GM23338 (cell line): ENCODE results near the gene GNB4. TPM values are rescaled to one million over a fixed set of nuclear protein-coding genes. Genes with fewer than 3 reads are reported as not detected.

Experiments used
- ATAC-seq: fragments of 200-7000 bp; cut with Tn5 transposase; 3 replicates; pipeline ENCODE4 v1.9.1; 2020
- DNase-seq: peaks from one replicate; pipeline ENCODE4 v3.0.0-alpha.2; 2015; ENCODE audit warnings: low spot score
- H2AFZ ChIP-seq: fragments of 200-600 bp; sonication (generic); 2 replicates; pipeline ENCODE4 v1.8.0; 2016; ENCODE audit warnings: antibody characterized with exemption, mild to moderate bottlenecking, moderate library complexity
- H3F3A ChIP-seq: fragments of 200-600 bp; sonication (generic); replicated peaks from 2 replicates; pipeline ENCODE4 v1.8.0; 2017; ENCODE audit warnings: antibody characterized with exemption, mixed run types, low read depth
- H3K27ac ChIP-seq: fragments of 200-600 bp; sonication (generic); 2 replicates; pipeline ENCODE4 v1.6.1; 2016; ENCODE audit warnings: low read depth
- H3K27me3 ChIP-seq: fragments of 200-600 bp; sonication (generic); 2 replicates; pipeline ENCODE4 v1.8.0; 2016; ENCODE audit warnings: mild to moderate bottlenecking, mixed run types, moderate library complexity; ENCODE audit not compliant: insufficient read depth
- H3K36me3 ChIP-seq: fragments of 200-600 bp; sonication (generic); 2 replicates; pipeline ENCODE4 v1.8.0; 2016; ENCODE audit warnings: mild to moderate bottlenecking; ENCODE audit not compliant: insufficient read depth
- H3K4me1 ChIP-seq: fragments of 200-600 bp; sonication (generic); 2 replicates; pipeline ENCODE4 v1.8.0; 2016; ENCODE audit warnings: mild to moderate bottlenecking, moderate library complexity; ENCODE audit not compliant: insufficient read depth
- H3K4me2 ChIP-seq: fragments of 200-600 bp; sonication (generic); 2 replicates; pipeline ENCODE4 v1.7.1; 2017; ENCODE audit warnings: mixed run types
- H3K4me3 ChIP-seq: fragments of 200-600 bp; sonication (generic); 2 replicates; pipeline ENCODE4 v1.6.1; 2016; ENCODE audit warnings: mixed run types
- H3K79me2 ChIP-seq: fragments of 200-600 bp; sonication (generic); replicated peaks from 2 replicates; pipeline ENCODE4 v1.8.0; 2017; ENCODE audit warnings: mild to moderate bottlenecking; ENCODE audit not compliant: insufficient read depth
- H3K9me2 ChIP-seq: fragments of 200-600 bp; sonication (generic); 2 replicates; pipeline ENCODE4 v1.8.0; 2017; ENCODE audit not compliant: insufficient read depth
- H4K20me1 ChIP-seq: fragments of 200-600 bp; sonication (generic); replicated peaks from 2 replicates; pipeline ENCODE4 v1.8.0; 2017; ENCODE audit warnings: mild to moderate bottlenecking; ENCODE audit not compliant: insufficient read depth
- H3K27ac Mint-ChIP-seq: 2 replicates; pipeline ENCODE4 v1.8.0; 2020; ENCODE audit warnings: inconsistent platforms, mild to moderate bottlenecking, moderate library complexity, mixed read lengths
- H3K27me3 Mint-ChIP-seq: 3 replicates; pipeline ENCODE4 v1.8.0; 2022; ENCODE audit warnings: low read depth, mild to moderate bottlenecking, moderate library complexity, mixed read lengths, inconsistent platforms; ENCODE audit not compliant: insufficient read depth, poor library complexity
- H3K36me3 Mint-ChIP-seq: 3 replicates; pipeline ENCODE4 v1.8.0; 2021; ENCODE audit warnings: low read depth, mild to moderate bottlenecking, inconsistent platforms, moderate library complexity, mixed read lengths
- H3K4me1 Mint-ChIP-seq: 3 replicates; pipeline ENCODE4 v1.8.0; 2020; ENCODE audit warnings: mild to moderate bottlenecking, inconsistent platforms, mixed read lengths
- H3K4me3 Mint-ChIP-seq: 3 replicates; pipeline ENCODE4 v1.8.0; 2021; ENCODE audit warnings: moderate library complexity, mild to moderate bottlenecking, inconsistent platforms, mixed read lengths
- H3K9me3 Mint-ChIP-seq: 3 replicates; pipeline ENCODE4 v1.8.0; 2020; ENCODE audit warnings: moderate library complexity, mild to moderate bottlenecking, inconsistent platforms, mixed read lengths
- CREB1 ChIP-seq: fragments of 250-450 bp; sonication (Bioruptor Pico); IDR thresholded peaks from 2 replicates; pipeline ENCODE4 v1.5.0; 2020; ENCODE audit warnings: low read depth, mild to moderate bottlenecking, moderate library complexity
- CTCF ChIP-seq, 2 experiments: fragments of 200-600 bp in 1 of 2; sonication (generic) in 1 of 2; conservative IDR thresholded peaks; 2 replicates each; pipeline versions ENCODE4 v1.5.1 to v1.6.1; 2016 to 2017; ENCODE audit warnings: antibody characterized with exemption in 2 of 2, low read depth in 2 of 2, mild to moderate bottlenecking in 2 of 2, moderate library complexity in 1 of 2
- EZH2phosphoT487 ChIP-seq: fragments of 200-600 bp; sonication (generic); IDR thresholded peaks from one replicate; pipeline ENCODE4 v1.8.1; 2018; ENCODE audit warnings: antibody characterized with exemption; ENCODE audit not compliant: unreplicated experiment
- JUNB ChIP-seq: IDR thresholded peaks from one replicate; pipeline ENCODE4 v1.6.1; 2016; ENCODE audit warnings: antibody characterized with exemption; ENCODE audit not compliant: unreplicated experiment
- NANOG ChIP-seq: IDR thresholded peaks from 2 replicates; pipeline ENCODE4 v1.6.1; 2016; ENCODE audit warnings: antibody characterized with exemption, borderline replicate concordance
- STAT1 ChIP-seq: IDR thresholded peaks from one replicate; pipeline ENCODE4 v1.6.1; 2016; ENCODE audit warnings: antibody characterized with exemption; ENCODE audit not compliant: unreplicated experiment
- ZNF114 ChIP-seq: fragments of 250-450 bp; sonication (Bioruptor Pico); IDR thresholded peaks from 2 replicates; pipeline ENCODE4 v1.5.0; 2020; ENCODE audit warnings: mild to moderate bottlenecking, moderate library complexity
- ZNF331 ChIP-seq: fragments of 250-450 bp; sonication (Bioruptor Pico); IDR thresholded peaks from 2 replicates; pipeline ENCODE4 v1.5.0; 2020; ENCODE audit warnings: low read depth, mild to moderate bottlenecking, moderate library complexity
- ZNF462 ChIP-seq: fragments of 250-450 bp; sonication (Bioruptor Pico); IDR thresholded peaks from 2 replicates; pipeline ENCODE4 v1.5.0; 2020; ENCODE audit warnings: mild to moderate bottlenecking, moderate library complexity
- polyA plus RNA-seq: library from polyadenylated mRNA; unstranded; fragments of >200 nt; fragmentation: Nextera tagmentation; extraction: Ambion mirVana; gene quantifications from 2 replicates; pipeline ENCODE4 v1.2.1, GENCODE V29; 2016
- total RNA-seq: library from RNA; depleted of rRNA; stranded (reverse); fragments of >200 nt; shearing (Covaris generic); gene quantifications from 2 replicates; pipeline ENCODE4 v1.2.3, GENCODE V29; 2014

Gene GNB4
- total and polyA plus RNA-seq, 2 experiments from 2014 or later, result 11.3 to 28.4 TPM

- TF ChIP-seq ZNF462, result no peak
Observed at GRCh38 chr3:179438841-179439240, 12.4 kb downstream of the GNB4 start (continued).

DNA sequence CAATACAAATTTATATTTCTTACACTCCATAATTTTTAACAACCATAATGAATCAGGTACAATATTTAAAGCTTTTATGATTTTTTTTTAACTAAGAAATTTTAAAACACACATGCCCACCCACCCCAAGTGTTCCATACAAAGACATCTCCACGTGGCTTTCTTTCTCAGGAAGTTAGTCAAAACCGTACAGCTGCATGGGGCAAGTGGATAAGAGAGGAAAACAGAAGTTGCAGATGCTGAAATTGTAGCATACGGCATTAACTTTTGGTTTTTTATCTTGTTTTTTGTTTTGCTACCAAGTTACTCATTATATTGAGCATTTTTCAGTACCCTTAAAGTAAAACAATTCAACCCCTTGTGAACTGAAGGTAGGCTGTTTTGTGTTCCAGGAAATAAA, 14.8 kb downstream of the GNB4 start:
- Mint-ChIP-seq H3K27ac (no peak overlapping the region), H3K4me1 (peaks cover 30% of the 10 kb centered on the region), H3K4me3 (no peak overlapping the region), H3K27me3 (peaks cover 3% of the 10 kb centered on the region), H3K36me3 (no peaks in the 10 kb centered on the region), H3K9me3 (no peaks in the 10 kb centered on the region)
- ATAC-seq (no peak), DNase-seq (no peak)
- H3K9me2 ChIP-seq, result no peaks in the 10 kb centered on the region
- H3F3A ChIP-seq, result no peaks in the 10 kb centered on the region
- no peak overlapping the region for H2AFZ ChIP-seq
- H3K27me3 ChIP-seq, result no peaks in the 10 kb centered on the region
- H4K20me1 ChIP-seq, result no peaks in the 10 kb centered on the region; the same call in 1 of the 2 replicates
- H3K27ac ChIP-seq, result no peak overlapping the region
- peaks cover 14% of the 10 kb centered on the region; the same call in 1 of the 2 replicates for H3K79me2 ChIP-seq
- no peak overlapping the region for H3K4me3 ChIP-seq
- H3K4me1 ChIP-seq, result peaks cover 13% of the 10 kb centered on the region
- TF ChIP-seq NANOG, result no peak
- TF ChIP-seq ZNF114 (CRISPR knock-in tag), result no peak
- no peak overlapping the region for H3K4me2 ChIP-seq
- H3K36me3 ChIP-seq, result no peaks in the 10 kb centered on the region

DNA sequence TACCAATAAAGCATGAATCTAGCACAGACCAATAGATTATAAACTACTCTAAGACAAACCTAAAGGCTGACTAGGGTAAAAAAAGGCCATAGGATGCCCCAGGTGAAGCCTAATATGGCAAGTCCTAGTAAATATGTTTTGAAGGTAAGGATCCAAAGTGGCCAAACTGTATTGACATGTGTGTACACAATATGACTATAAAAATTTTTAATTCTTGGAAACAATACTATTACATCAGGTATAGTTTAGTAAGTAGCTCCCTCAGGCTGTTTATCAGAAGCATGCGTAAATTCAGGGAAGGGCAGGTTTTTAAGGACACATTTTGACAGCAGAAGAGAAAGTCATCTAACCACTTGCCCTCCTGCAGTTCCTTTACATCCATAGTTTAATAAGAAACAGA, 18.8 kb downstream of the GNB4 start:
- Histone ChIP-seq H3K4me3 (no peak overlapping the region), H3K9me2 (no peaks in the 10 kb centered on the region), H3K4me2 (no peak overlapping the region), H3K4me1 (no peaks in the 10 kb centered on the region), H2AFZ (no peak overlapping the region), H3K79me2 (peaks cover 27% of the 10 kb centered on the region), H3K27ac (no peak overlapping the region), H3K27me3 (no peaks in the 10 kb centered on the region), H3K36me3 (no peaks in the 10 kb centered on the region), H3F3A (no peaks in the 10 kb centered on the region), H4K20me1 (no peaks in the 10 kb centered on the region; the same call in 1 of the 2 replicates)
- Mint-ChIP-seq H3K9me3 (no peaks in the 10 kb centered on the region), H3K4me1 (peaks cover 10% of the 10 kb centered on the region; the same call in 2 of the 3 replicates), H3K27ac (no peak overlapping the region), H3K4me3 (no peak overlapping the region), H3K36me3 (no peaks in the 10 kb centered on the region), H3K27me3 (peaks cover 6% of the 10 kb centered on the region)
- DNase-seq (no peak), ATAC-seq (no peak)
- TF ChIP-seq JUNB (no peak), STAT1 (no peak), EZH2phosphoT487 (no peak), NANOG (no peak), ZNF331 (CRISPR knock-in tag) (no peak), CTCF (conservative IDR thresholded peaks at IDR 0.05; ENCODE audit: low read depth in 2 of 2) (no peak), CREB1 (CRISPR knock-in tag) (no peak)
